GM23338 (cell line): ENCODE results near the gene PLXND1. TPM values are rescaled to one million over a fixed set of nuclear protein-coding genes. Genes with fewer than 3 reads are reported as not detected.

ENCODE experiments used
- ATAC-seq: fragments of 200-7000 bp; cut with Tn5 transposase; 3 replicates; pipeline ENCODE4 v1.9.1; 2020
- DNase-seq: peaks from one replicate; pipeline ENCODE4 v3.0.0-alpha.2; 2015; ENCODE audit warnings: low spot score
- H2AFZ ChIP-seq: fragments of 200-600 bp; sonication (generic); 2 replicates; pipeline ENCODE4 v1.8.0; 2016; ENCODE audit warnings: antibody characterized with exemption, mild to moderate bottlenecking, moderate library complexity
- H3F3A ChIP-seq: fragments of 200-600 bp; sonication (generic); replicated peaks from 2 replicates; pipeline ENCODE4 v1.8.0; 2017; ENCODE audit warnings: antibody characterized with exemption, mixed run types, low read depth
- H3K27ac ChIP-seq: fragments of 200-600 bp; sonication (generic); 2 replicates; pipeline ENCODE4 v1.6.1; 2016; ENCODE audit warnings: low read depth
- H3K27me3 ChIP-seq: fragments of 200-600 bp; sonication (generic); 2 replicates; pipeline ENCODE4 v1.8.0; 2016; ENCODE audit warnings: mild to moderate bottlenecking, mixed run types, moderate library complexity; ENCODE audit not compliant: insufficient read depth
- H3K36me3 ChIP-seq: fragments of 200-600 bp; sonication (generic); 2 replicates; pipeline ENCODE4 v1.8.0; 2016; ENCODE audit warnings: mild to moderate bottlenecking; ENCODE audit not compliant: insufficient read depth
- H3K4me1 ChIP-seq: fragments of 200-600 bp; sonication (generic); 2 replicates; pipeline ENCODE4 v1.8.0; 2016; ENCODE audit warnings: mild to moderate bottlenecking, moderate library complexity; ENCODE audit not compliant: insufficient read depth
- H3K4me2 ChIP-seq: fragments of 200-600 bp; sonication (generic); 2 replicates; pipeline ENCODE4 v1.7.1; 2017; ENCODE audit warnings: mixed run types
- H3K4me3 ChIP-seq: fragments of 200-600 bp; sonication (generic); 2 replicates; pipeline ENCODE4 v1.6.1; 2016; ENCODE audit warnings: mixed run types
- H3K79me2 ChIP-seq: fragments of 200-600 bp; sonication (generic); replicated peaks from 2 replicates; pipeline ENCODE4 v1.8.0; 2017; ENCODE audit warnings: mild to moderate bottlenecking; ENCODE audit not compliant: insufficient read depth
- H3K9me2 ChIP-seq: fragments of 200-600 bp; sonication (generic); 2 replicates; pipeline ENCODE4 v1.8.0; 2017; ENCODE audit not compliant: insufficient read depth
- H4K20me1 ChIP-seq: fragments of 200-600 bp; sonication (generic); replicated peaks from 2 replicates; pipeline ENCODE4 v1.8.0; 2017; ENCODE audit warnings: mild to moderate bottlenecking; ENCODE audit not compliant: insufficient read depth
- H3K27ac Mint-ChIP-seq: 2 replicates; pipeline ENCODE4 v1.8.0; 2020; ENCODE audit warnings: inconsistent platforms, mild to moderate bottlenecking, moderate library complexity, mixed read lengths
- H3K27me3 Mint-ChIP-seq: 3 replicates; pipeline ENCODE4 v1.8.0; 2022; ENCODE audit warnings: low read depth, mild to moderate bottlenecking, moderate library complexity, mixed read lengths, inconsistent platforms; ENCODE audit not compliant: insufficient read depth, poor library complexity
- H3K36me3 Mint-ChIP-seq: 3 replicates; pipeline ENCODE4 v1.8.0; 2021; ENCODE audit warnings: low read depth, mild to moderate bottlenecking, inconsistent platforms, moderate library complexity, mixed read lengths
- H3K4me1 Mint-ChIP-seq: 3 replicates; pipeline ENCODE4 v1.8.0; 2020; ENCODE audit warnings: mild to moderate bottlenecking, inconsistent platforms, mixed read lengths
- H3K4me3 Mint-ChIP-seq: 3 replicates; pipeline ENCODE4 v1.8.0; 2021; ENCODE audit warnings: moderate library complexity, mild to moderate bottlenecking, inconsistent platforms, mixed read lengths
- H3K9me3 Mint-ChIP-seq: 3 replicates; pipeline ENCODE4 v1.8.0; 2020; ENCODE audit warnings: moderate library complexity, mild to moderate bottlenecking, inconsistent platforms, mixed read lengths
- CREB1 ChIP-seq: fragments of 250-450 bp; sonication (Bioruptor Pico); IDR thresholded peaks from 2 replicates; pipeline ENCODE4 v1.5.0; 2020; ENCODE audit warnings: low read depth, mild to moderate bottlenecking, moderate library complexity
- EZH2 ChIP-seq: fragments of 200-600 bp; sonication (generic); IDR thresholded peaks from one replicate; pipeline ENCODE4 v1.8.0; 2017; ENCODE audit warnings: antibody characterized with exemption, mild to moderate bottlenecking, low read depth; ENCODE audit not compliant: unreplicated experiment
- EZH2phosphoT487 ChIP-seq: fragments of 200-600 bp; sonication (generic); IDR thresholded peaks from one replicate; pipeline ENCODE4 v1.8.1; 2018; ENCODE audit warnings: antibody characterized with exemption; ENCODE audit not compliant: unreplicated experiment
- JUNB ChIP-seq: IDR thresholded peaks from one replicate; pipeline ENCODE4 v1.6.1; 2016; ENCODE audit warnings: antibody characterized with exemption; ENCODE audit not compliant: unreplicated experiment
- NANOG ChIP-seq: IDR thresholded peaks from 2 replicates; pipeline ENCODE4 v1.6.1; 2016; ENCODE audit warnings: antibody characterized with exemption, borderline replicate concordance
- POLR2AphosphoS5 ChIP-seq: IDR thresholded peaks from 2 replicates; pipeline ENCODE4 v1.6.1; 2016; ENCODE audit warnings: antibody characterized with exemption, low read depth
- STAT1 ChIP-seq: IDR thresholded peaks from one replicate; pipeline ENCODE4 v1.6.1; 2016; ENCODE audit warnings: antibody characterized with exemption; ENCODE audit not compliant: unreplicated experiment
- ZNF114 ChIP-seq: fragments of 250-450 bp; sonication (Bioruptor Pico); IDR thresholded peaks from 2 replicates; pipeline ENCODE4 v1.5.0; 2020; ENCODE audit warnings: mild to moderate bottlenecking, moderate library complexity
- ZNF331 ChIP-seq: fragments of 250-450 bp; sonication (Bioruptor Pico); IDR thresholded peaks from 2 replicates; pipeline ENCODE4 v1.5.0; 2020; ENCODE audit warnings: low read depth, mild to moderate bottlenecking, moderate library complexity
- polyA plus RNA-seq: library from polyadenylated mRNA; unstranded; fragments of >200 nt; fragmentation: Nextera tagmentation; extraction: Ambion mirVana; gene quantifications from 2 replicates; pipeline ENCODE4 v1.2.1, GENCODE V29; 2016
- total RNA-seq: library from RNA; depleted of rRNA; stranded (reverse); fragments of >200 nt; shearing (Covaris generic); gene quantifications from 2 replicates; pipeline ENCODE4 v1.2.3, GENCODE V29; 2014
- TF ChIP-seq, protein P1 (sequence below), 2 experiments: fragments of 200-600 bp in 1 of 2; sonication (generic) in 1 of 2; conservative IDR thresholded peaks; 2 replicates each; pipeline versions ENCODE4 v1.5.1 to v1.6.1; 2016 to 2017; ENCODE audit warnings: antibody characterized with exemption in 2 of 2, low read depth in 2 of 2, mild to moderate bottlenecking in 2 of 2, moderate library complexity in 1 of 2
- TF ChIP-seq, protein P2 (sequence below): fragments of 250-450 bp; sonication (Bioruptor Pico); IDR thresholded peaks from 2 replicates; pipeline ENCODE4 v1.5.0; 2020; ENCODE audit warnings: mild to moderate bottlenecking, moderate library complexity
- TF ChIP-seq, protein P3 (sequence below): IDR thresholded peaks from one replicate; pipeline ENCODE4 v1.6.1; 2018; ENCODE audit warnings: antibody characterized with exemption; ENCODE audit not compliant: unreplicated experiment
- TF ChIP-seq, protein P4 (sequence below): IDR thresholded peaks from 2 replicates; pipeline ENCODE4 v1.6.1; 2016; ENCODE audit warnings: antibody characterized with exemption

The PLXND1 gene
- total and polyA plus RNA-seq, 2 experiments from 2014 or later = 13.3 to 60.4 TPM

DNA sequence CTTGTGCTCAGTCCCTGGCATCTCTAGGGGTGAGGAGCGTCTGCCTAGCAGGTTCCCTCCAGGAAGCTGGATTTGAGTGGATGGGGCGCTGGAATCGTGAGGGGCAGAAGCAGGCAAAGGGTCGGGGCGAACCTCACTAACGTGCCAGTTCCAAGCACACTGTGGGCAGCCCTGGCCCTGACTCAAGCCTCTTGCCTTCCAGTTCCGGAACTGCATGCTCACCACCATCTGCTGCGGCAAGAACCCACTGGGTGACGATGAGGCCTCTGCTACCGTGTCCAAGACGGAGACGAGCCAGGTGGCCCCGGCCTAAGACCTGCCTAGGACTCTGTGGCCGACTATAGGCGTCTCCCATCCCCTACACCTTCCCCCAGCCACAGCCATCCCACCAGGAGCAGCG lies 73.1 kb downstream of the PLXND1 start:
- Histone ChIP-seq H3K4me2 (no peak overlapping the region), H3K79me2 (no peaks in the 10 kb centered on the region), H3K36me3 (no peaks in the 10 kb centered on the region), H3K27ac (no peak overlapping the region), H3K4me3 (no peak overlapping the region), H3K4me1 (peaks cover 11% of the 10 kb centered on the region; the same call in 1 of the 2 replicates), H3K27me3 (no peaks in the 10 kb centered on the region), H3K9me2 (peaks cover 11% of the 10 kb centered on the region; the same call in 1 of the 2 replicates), H4K20me1 (no peaks in the 10 kb centered on the region), H3F3A (no peaks in the 10 kb centered on the region), H2AFZ (no peak overlapping the region)
- ATAC-seq = no peak
- Mint-ChIP-seq H3K4me1 (peaks cover 37% of the 10 kb centered on the region), H3K27ac (no peak overlapping the region), H3K36me3 (no peaks in the 10 kb centered on the region; the same call in 2 of the 3 replicates), H3K9me3 (no peaks in the 10 kb centered on the region), H3K4me3 (no peak overlapping the region), H3K27me3 (peaks cover 22% of the 10 kb centered on the region)
- DNase-seq = no peak
- TF ChIP-seq ZNF331 (no peak), ZNF114 (CRISPR knock-in tag) (no peak), CREB1 (CRISPR knock-in tag) (no peak), JUNB (no peak), STAT1 (no peak), NANOG (no peak), EZH2phosphoT487 (no peak), POLR2AphosphoS5 (no peak), EZH2 (no peak)
- TF ChIP-seq, protein P1, sequence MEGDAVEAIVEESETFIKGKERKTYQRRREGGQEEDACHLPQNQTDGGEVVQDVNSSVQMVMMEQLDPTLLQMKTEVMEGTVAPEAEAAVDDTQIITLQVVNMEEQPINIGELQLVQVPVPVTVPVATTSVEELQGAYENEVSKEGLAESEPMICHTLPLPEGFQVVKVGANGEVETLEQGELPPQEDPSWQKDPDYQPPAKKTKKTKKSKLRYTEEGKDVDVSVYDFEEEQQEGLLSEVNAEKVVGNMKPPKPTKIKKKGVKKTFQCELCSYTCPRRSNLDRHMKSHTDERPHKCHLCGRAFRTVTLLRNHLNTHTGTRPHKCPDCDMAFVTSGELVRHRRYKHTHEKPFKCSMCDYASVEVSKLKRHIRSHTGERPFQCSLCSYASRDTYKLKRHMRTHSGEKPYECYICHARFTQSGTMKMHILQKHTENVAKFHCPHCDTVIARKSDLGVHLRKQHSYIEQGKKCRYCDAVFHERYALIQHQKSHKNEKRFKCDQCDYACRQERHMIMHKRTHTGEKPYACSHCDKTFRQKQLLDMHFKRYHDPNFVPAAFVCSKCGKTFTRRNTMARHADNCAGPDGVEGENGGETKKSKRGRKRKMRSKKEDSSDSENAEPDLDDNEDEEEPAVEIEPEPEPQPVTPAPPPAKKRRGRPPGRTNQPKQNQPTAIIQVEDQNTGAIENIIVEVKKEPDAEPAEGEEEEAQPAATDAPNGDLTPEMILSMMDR (conservative IDR thresholded peaks at IDR 0.05; ENCODE audit: low read depth in 2 of 2) = no peak
- TF ChIP-seq, protein P2, sequence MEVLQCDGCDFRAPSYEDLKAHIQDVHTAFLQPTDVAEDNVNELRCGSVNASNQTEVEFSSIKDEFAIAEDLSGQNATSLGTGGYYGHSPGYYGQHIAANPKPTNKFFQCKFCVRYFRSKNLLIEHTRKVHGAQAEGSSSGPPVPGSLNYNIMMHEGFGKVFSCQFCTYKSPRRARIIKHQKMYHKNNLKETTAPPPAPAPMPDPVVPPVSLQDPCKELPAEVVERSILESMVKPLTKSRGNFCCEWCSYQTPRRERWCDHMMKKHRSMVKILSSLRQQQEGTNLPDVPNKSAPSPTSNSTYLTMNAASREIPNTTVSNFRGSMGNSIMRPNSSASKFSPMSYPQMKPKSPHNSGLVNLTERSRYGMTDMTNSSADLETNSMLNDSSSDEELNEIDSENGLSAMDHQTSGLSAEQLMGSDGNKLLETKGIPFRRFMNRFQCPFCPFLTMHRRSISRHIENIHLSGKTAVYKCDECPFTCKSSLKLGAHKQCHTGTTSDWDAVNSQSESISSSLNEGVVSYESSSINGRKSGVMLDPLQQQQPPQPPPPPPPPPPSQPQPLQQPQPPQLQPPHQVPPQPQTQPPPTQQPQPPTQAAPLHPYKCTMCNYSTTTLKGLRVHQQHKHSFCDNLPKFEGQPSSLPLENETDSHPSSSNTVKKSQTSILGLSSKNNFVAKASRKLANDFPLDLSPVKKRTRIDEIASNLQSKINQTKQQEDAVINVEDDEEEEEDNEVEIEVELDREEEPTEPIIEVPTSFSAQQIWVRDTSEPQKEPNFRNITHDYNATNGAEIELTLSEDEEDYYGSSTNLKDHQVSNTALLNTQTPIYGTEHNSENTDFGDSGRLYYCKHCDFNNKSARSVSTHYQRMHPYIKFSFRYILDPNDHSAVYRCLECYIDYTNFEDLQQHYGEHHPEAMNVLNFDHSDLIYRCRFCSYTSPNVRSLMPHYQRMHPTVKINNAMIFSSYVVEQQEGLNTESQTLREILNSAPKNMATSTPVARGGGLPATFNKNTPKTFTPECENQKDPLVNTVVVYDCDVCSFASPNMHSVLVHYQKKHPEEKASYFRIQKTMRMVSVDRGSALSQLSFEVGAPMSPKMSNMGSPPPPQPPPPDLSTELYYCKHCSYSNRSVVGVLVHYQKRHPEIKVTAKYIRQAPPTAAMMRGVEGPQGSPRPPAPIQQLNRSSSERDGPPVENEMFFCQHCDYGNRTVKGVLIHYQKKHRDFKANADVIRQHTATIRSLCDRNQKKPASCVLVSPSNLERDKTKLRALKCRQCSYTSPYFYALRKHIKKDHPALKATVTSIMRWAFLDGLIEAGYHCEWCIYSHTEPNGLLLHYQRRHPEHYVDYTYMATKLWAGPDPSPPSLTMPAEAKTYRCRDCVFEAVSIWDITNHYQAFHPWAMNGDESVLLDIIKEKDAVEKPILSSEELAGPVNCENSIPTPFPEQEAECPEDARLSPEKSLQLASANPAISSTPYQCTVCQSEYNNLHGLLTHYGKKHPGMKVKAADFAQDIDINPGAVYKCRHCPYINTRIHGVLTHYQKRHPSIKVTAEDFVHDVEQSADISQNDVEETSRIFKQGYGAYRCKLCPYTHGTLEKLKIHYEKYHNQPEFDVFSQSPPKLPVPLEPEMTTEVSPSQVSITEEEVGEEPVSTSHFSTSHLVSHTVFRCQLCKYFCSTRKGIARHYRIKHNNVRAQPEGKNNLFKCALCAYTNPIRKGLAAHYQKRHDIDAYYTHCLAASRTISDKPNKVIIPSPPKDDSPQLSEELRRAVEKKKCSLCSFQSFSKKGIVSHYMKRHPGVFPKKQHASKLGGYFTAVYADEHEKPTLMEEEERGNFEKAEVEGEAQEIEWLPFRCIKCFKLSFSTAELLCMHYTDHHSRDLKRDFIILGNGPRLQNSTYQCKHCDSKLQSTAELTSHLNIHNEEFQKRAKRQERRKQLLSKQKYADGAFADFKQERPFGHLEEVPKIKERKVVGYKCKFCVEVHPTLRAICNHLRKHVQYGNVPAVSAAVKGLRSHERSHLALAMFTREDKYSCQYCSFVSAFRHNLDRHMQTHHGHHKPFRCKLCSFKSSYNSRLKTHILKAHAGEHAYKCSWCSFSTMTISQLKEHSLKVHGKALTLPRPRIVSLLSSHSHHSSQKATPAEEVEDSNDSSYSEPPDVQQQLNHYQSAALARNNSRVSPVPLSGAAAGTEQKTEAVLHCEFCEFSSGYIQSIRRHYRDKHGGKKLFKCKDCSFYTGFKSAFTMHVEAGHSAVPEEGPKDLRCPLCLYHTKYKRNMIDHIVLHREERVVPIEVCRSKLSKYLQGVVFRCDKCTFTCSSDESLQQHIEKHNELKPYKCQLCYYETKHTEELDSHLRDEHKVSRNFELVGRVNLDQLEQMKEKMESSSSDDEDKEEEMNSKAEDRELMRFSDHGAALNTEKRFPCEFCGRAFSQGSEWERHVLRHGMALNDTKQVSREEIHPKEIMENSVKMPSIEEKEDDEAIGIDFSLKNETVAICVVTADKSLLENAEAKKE (CRISPR knock-in tag) = no peak
- TF ChIP-seq, protein P3, sequence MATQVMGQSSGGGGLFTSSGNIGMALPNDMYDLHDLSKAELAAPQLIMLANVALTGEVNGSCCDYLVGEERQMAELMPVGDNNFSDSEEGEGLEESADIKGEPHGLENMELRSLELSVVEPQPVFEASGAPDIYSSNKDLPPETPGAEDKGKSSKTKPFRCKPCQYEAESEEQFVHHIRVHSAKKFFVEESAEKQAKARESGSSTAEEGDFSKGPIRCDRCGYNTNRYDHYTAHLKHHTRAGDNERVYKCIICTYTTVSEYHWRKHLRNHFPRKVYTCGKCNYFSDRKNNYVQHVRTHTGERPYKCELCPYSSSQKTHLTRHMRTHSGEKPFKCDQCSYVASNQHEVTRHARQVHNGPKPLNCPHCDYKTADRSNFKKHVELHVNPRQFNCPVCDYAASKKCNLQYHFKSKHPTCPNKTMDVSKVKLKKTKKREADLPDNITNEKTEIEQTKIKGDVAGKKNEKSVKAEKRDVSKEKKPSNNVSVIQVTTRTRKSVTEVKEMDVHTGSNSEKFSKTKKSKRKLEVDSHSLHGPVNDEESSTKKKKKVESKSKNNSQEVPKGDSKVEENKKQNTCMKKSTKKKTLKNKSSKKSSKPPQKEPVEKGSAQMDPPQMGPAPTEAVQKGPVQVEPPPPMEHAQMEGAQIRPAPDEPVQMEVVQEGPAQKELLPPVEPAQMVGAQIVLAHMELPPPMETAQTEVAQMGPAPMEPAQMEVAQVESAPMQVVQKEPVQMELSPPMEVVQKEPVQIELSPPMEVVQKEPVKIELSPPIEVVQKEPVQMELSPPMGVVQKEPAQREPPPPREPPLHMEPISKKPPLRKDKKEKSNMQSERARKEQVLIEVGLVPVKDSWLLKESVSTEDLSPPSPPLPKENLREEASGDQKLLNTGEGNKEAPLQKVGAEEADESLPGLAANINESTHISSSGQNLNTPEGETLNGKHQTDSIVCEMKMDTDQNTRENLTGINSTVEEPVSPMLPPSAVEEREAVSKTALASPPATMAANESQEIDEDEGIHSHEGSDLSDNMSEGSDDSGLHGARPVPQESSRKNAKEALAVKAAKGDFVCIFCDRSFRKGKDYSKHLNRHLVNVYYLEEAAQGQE = no peak
- TF ChIP-seq, protein P4, sequence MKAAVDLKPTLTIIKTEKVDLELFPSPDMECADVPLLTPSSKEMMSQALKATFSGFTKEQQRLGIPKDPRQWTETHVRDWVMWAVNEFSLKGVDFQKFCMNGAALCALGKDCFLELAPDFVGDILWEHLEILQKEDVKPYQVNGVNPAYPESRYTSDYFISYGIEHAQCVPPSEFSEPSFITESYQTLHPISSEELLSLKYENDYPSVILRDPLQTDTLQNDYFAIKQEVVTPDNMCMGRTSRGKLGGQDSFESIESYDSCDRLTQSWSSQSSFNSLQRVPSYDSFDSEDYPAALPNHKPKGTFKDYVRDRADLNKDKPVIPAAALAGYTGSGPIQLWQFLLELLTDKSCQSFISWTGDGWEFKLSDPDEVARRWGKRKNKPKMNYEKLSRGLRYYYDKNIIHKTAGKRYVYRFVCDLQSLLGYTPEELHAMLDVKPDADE = no peak
